Aorta (tissue), 5 donors: ENCODE data around the gene IDH3A. TPM values are rescaled to one million over a fixed set of nuclear protein-coding genes. Genes with fewer than 3 reads are reported as not detected.
A peak's percentile ranks its signal among the peaks of the same experiment; 100 is the strongest.

Experiments
- ATAC-seq: fragments of 200-7000 bp; cut with Tn5 transposase; one replicate; pipeline ENCODE4 v1.9.1; 2022; ENCODE audit warnings: moderate library complexity; ENCODE audit not compliant: low FRiP score
- DNase-seq, 2 donors: peaks; one replicate each; pipeline ENCODE4 v3.0.0-alpha.2; 2020
- H3K27ac ChIP-seq, 2 donors: one replicate each; pipeline ENCODE4 v1.5.1; 2013; ENCODE audit warnings: low read length in 2 of 2, mild to moderate bottlenecking in 2 of 2, moderate library complexity in 2 of 2, control low read depth in 1 of 2, inconsistent platforms in 1 of 2, low read depth in 1 of 2
- H3K27me3 ChIP-seq, 2 donors: one replicate each; pipeline ENCODE4 v1.6.1; 2013; ENCODE audit warnings: control low read depth in 1 of 2, low read length in 1 of 2, mild to moderate bottlenecking in 1 of 2, moderate library complexity in 1 of 2; ENCODE audit not compliant: insufficient read depth in 2 of 2, control insufficient read depth in 1 of 2
- H3K36me3 ChIP-seq, 2 donors: one replicate each; pipeline ENCODE4 v1.6.1; 2013; ENCODE audit warnings: control low read depth in 1 of 2, low read length in 1 of 2, mild to moderate bottlenecking in 1 of 2; ENCODE audit not compliant: insufficient read depth in 2 of 2, control insufficient read depth in 1 of 2
- H3K4me1 ChIP-seq, 2 donors: one replicate each; pipeline ENCODE4 v1.6.1; 2013; ENCODE audit warnings: low read length in 2 of 2, control low read depth in 1 of 2, mild to moderate bottlenecking in 1 of 2, moderate library complexity in 1 of 2; ENCODE audit not compliant: insufficient read depth in 2 of 2, control insufficient read depth in 1 of 2
- H3K4me3 ChIP-seq, 2 donors: one replicate each; pipeline ENCODE4 v1.5.1; 2013; ENCODE audit warnings: low read length in 2 of 2, control low read depth in 1 of 2, mild to moderate bottlenecking in 1 of 2
- H3K9me3 ChIP-seq: one replicate; pipeline ENCODE4 v1.6.1; 2013; ENCODE audit warnings: mild to moderate bottlenecking, low read length; ENCODE audit not compliant: control insufficient read depth
- WGBS, 2 donors: extraction: QIAGEN DNeasy Blood & Tissue Kit; methylation state at CpG; one replicate each; pipeline ENCODE4 v1.1.7; 2013; 5-methylcytosine and 5-hydroxymethylcytosine counted together
- intact Hi-C, 2 donors: fragments of 100-400 bp; cut with DNase I; formaldehyde crosslinking; loops; one replicate each; pipeline versions ENCODE4 v1.14.2 to v1.15.0; 2022
- polyA plus RNA-seq, 2 donors: library from polyadenylated mRNA; stranded (reverse); fragments of 200-250 nt; gene quantifications; one replicate each; pipeline ENCODE4 v1.2.3, GENCODE V29; 2013
- total RNA-seq, 2 donors: library from RNA; stranded (reverse); fragmentation: NEBNext Ultra II Directional; extraction: Animal tissue kit (Norgen Biotek cat#: 25700); gene quantifications; one replicate each; pipeline ENCODE4 v1.2.1, GENCODE V29; 2021
- donor health status: healthy with polysubstance abuse.
- donor health status: Bipolar disorder and iron deficiency.
- donor health status: DM: no; HTN: no; CAD: no.
- donor health status: DM: no; HTN: no; CAD: no.
- donor health status: DM: yes; HTN: yes; CAD: no.

Gene IDH3A
- total and polyA plus RNA-seq, 4 donors = 36.7 to 99.3 (median 64.5) TPM

DNA sequence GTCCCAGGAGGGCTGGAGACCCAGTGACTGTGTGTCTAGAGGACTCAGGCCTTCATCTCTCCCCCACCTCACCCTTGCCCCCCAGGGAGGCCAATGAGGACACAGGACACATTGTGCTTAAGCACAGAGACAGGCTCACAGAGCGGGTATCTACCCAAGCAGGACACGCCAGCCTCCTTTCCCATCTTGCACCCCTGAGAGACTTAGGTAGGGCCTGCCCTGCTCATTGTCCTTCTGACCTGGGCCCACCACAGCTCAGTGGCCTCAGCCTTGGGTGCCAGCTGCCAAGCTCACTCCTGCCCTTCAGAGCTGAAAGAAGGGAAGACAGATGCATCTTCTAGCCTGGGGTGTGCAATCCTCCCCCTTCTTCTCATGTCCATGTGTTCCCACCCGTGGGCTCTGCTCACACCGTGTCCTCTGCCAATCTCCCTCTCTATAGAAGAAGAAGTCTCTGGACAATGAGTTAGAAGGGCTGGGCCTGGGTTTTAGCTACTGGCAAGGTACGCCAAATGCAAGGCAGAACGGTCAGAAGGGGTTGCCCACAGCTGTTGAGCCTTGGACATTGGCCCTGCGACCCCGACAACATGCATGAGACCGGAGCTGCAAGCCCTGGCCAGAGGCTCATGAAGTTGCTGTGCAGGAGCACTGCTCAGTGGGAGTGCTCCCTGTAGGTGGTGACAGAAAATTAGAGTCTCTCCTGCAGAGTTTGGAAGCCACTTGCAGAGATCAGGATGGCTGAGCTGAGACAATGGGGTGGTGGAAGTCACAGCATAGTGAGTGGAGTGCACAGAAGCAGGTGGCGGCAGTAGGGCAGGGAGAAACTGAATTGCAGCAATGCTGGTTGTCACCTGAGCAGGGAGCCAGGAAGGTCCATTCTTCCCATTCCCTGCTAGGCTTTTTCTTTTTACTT, 52.4 kb downstream of the IDH3A start:
- 84 to 89% methylated on average over 10 of the region's 10 CpGs for WGBS, 2 donors
- DNase-seq (no peak), ATAC-seq (no peak)
- no peaks in the 10 kb centered on the region for H3K36me3 ChIP-seq
- H3K4me1 ChIP-seq = no peaks in the 10 kb centered on the region
- no peak overlapping the region for H3K27ac ChIP-seq
- no peaks in the 10 kb centered on the region for H3K9me3 ChIP-seq
- no peak overlapping the region for H3K4me3 ChIP-seq
- intact Hi-C loops = no loop called here
- H3K27me3 ChIP-seq = no peaks in the 10 kb centered on the region

DNA sequence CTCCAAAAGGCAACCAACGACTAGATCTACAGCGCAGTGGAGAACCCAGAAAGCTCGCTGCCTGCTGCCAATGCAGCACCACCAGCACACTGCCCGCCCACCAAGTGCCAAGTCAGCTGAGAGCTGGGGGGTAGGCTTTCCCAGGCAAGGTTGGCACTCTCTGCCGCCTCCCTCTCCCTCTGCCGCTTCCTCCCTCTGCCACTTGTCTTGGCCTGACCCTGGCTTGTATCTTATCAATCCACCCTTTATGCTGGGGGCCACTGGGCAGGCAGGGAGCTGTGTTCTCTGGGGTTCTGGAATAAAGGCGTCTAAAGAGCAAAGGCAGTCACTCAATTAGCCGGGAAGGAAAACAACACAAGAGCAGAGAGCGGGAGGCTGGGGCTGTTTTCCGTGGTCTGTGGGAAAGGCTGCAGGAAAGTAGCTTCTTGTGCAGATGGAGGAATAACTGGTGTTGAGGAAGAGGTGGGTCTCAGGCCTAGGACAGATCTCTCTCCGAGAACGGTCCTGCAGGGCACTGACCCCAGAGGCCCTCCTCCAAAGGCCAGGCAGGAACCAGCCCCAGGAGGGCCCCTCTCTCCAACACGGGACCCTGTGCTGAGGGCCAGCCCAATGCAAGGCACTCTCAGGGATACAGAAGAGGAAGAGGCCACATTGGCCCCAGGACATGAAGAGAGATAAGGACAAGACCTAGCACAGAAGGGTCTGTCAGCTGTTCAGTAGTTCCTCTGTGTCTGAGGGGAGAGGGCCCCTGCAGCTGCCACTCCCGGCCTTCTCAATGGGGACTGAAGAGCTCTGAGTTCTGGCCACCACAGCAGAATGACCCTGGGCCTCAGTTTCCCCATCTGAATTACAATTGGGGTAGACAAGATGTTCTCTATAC, 54.4 kb downstream of the IDH3A start:
- intact Hi-C loops = no loop called here
- no peaks in the 10 kb centered on the region for H3K36me3 ChIP-seq
- H3K27ac ChIP-seq = no peak overlapping the region
- no peaks in the 10 kb centered on the region for H3K9me3 ChIP-seq
- ATAC-seq (no peak), DNase-seq (no peak)
- 89 to 90% methylated on average over 14 of the region's 14 CpGs for whole genome bisulfite sequencing, 2 donors
- H3K27me3 ChIP-seq = no peaks in the 10 kb centered on the region
- no peak overlapping the region for H3K4me3 ChIP-seq
- no peaks in the 10 kb centered on the region for H3K4me1 ChIP-seq

DNA sequence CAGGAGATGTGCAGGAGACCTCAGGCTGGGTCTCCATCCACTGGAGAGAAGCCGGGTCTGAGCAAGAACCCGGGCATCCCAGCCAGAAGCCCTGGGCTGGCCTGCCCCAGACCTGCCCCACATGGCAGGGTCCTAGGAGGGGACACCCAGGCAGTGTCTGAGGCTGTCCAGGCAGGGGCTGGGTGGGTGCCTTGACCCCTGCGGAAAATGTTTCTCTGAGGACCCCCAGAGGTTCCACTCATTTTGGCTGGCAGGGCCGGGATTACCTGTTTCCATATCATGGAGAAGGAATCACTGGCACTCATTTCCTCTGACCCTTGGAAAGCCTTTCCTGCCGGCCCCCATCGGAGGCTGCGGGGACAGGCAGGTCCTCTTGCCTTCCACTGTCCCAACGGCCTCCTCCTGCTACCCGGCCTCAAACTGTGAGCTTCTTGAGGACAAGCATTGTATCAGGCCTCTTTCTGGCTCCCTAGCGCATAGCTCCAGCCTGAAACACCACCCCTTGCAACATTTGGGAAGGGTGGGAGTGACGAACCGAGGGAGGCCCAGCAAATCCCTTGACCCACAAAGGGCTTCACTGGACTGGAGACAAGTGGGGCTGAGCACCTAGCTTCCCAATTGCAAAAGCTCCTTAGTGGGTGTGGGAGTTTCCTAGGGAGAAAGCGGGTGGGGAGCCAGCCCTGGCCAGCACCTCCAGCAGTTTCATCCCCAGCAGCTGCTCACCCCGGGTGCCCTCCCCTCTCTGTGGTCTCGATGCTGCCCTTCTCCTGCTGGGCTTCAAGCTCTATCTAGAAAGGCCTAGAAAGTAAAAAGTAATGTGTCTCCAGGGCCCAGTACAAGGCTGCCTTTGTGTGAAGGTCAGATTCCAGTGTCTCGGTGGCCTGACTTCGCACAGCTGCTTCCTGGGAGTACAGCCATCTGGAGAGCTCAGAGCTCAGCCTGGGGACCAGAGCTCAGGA, 55.5 kb downstream of the IDH3A start:
- DNase-seq (peak in 1 of 2 donors; percentile 51), ATAC-seq (no peak)
- H3K4me1 ChIP-seq = no peaks in the 10 kb centered on the region
- WGBS, 2 donors = 85 to 87% methylated on average over 17 of the region's 17 CpGs
- H3K9me3 ChIP-seq = no peaks in the 10 kb centered on the region
- H3K27ac ChIP-seq = no peak overlapping the region
- no peaks in the 10 kb centered on the region for H3K27me3 ChIP-seq
- H3K36me3 ChIP-seq = no peaks in the 10 kb centered on the region
- no peak overlapping the region for H3K4me3 ChIP-seq
- intact Hi-C loops = no loop called here

DNA sequence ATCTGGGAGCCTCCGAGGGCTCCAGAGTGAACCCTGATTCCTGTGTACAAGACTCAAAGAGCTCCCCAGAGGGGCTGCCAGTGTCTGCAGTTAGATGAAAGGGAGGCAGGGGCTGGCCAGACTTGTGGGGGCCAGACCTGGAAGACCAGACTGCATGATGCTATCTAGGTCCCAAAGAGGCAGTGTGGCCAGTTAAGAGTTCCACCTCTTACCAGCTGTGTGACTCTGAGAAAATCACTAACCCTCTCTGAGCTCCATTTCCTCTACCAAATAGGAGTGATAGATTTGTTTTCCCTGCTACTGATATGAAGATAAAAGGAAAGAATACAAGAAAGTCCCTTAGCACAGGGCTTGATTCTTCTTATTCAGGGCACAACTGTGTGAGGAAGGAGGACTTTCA, 56.2 kb downstream of the IDH3A start:
- H3K27me3 ChIP-seq = no peaks in the 10 kb centered on the region
- H3K4me1 ChIP-seq = no peaks in the 10 kb centered on the region
- intact Hi-C loops = no loop called here
- WGBS, 2 donors = 83 to 95% methylated on average over 1 of the region's 1 CpG
- no peak overlapping the region for H3K4me3 ChIP-seq
- no peak for ATAC-seq
- H3K9me3 ChIP-seq = no peaks in the 10 kb centered on the region
- H3K27ac ChIP-seq = no peak overlapping the region
- no peaks in the 10 kb centered on the region for H3K36me3 ChIP-seq
- no peak for DNase-seq

DNA sequence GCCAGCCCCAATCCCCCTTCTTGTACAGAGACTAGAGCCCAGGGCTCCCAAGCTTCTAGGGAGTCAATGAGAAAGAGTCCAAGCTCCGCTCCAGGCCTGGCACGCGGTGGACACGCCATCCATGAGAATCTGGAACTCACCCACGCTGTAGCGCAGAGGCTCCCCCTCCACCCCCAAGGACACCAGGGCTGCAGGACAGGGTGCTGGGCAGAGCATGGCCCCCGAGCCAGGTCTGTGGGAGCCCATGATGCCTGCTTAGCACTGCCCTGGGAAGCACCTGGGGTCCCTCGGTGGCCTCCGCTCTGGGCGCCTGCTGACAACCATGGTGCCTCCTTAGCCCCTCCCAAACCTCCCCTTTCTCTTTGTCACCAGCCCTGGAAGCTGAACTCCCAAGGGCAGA, 56.7 kb downstream of the IDH3A start:
- Histone ChIP-seq H3K36me3 (no peaks in the 10 kb centered on the region), H3K27ac (no peak overlapping the region), H3K4me1 (no peaks in the 10 kb centered on the region), H3K27me3 (no peaks in the 10 kb centered on the region), H3K4me3 (no peak overlapping the region), H3K9me3 (no peaks in the 10 kb centered on the region)
- intact Hi-C loops = no loop called here
- WGBS, 2 donors = 96 to 97% methylated on average over 10 of the region's 10 CpGs
- ATAC-seq = no peak
- DNase-seq = no peak

DNA sequence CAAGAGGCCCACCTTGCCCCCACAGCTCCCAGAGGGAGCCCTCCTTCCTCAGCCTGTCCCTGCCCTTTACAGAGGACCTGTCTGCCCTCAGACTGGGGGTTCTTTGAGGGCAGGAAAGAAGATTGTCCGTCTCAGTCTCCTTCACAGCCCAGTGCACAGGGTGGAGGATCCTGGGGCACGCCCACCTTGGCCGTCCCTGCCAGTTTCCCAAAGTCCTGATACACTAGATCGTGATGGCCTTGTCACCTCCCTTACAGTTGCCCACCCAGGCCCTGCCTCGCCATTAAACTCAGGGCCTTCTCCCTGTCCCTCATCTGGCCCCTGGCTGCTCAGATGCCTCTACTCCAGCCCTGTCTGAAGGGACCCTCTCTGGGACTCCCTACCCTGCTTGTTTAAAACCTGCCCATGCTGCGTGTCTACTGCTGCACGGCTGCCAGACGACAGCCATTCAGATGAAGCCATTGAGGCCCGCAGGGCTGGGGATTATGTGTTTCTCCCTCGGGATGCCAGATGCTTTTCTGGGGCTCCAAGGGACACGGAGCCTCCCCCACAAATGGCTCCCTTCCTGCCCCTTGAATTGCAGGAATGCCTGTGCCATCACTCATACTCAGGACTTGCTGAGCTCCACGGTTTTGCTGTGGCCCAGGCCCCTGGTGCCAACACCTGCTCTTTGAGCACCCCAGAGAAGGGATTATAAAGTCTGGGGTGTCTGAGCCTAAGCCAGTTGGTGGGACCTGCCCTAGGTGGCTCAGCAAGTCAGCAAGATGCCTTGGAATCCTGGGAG, 57.4 kb downstream of the IDH3A start:
- no peaks in the 10 kb centered on the region for H3K4me1 ChIP-seq
- no peaks in the 10 kb centered on the region for H3K9me3 ChIP-seq
- no peak overlapping the region for H3K4me3 ChIP-seq
- intact Hi-C loops = no loop called here
- H3K36me3 ChIP-seq = no peaks in the 10 kb centered on the region
- no peaks in the 10 kb centered on the region for H3K27me3 ChIP-seq
- DNase-seq (no peak), ATAC-seq (no peak)
- H3K27ac ChIP-seq = no peak overlapping the region
- 61 to 63% methylated on average over 12 of the region's 12 CpGs for WGBS, 2 donors

DNA sequence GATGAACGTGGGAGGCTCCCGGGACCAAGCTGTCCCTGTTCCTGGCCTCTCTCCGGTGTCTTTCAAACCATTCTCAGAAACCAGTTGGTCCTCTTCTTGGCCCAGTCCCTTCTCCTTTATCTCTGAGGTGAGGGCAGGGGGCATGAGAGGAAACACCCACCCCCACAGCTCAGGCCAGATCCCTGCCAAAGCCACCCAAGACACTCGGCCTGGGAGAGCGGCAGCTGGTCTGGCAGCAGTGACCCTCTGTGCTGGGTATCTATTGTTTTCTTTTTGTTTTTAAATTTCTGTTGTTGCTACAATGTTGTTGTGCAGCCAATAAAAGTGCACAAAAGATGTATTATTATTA, 57.9 kb downstream of the IDH3A start:
- Histone ChIP-seq H3K9me3 (no peaks in the 10 kb centered on the region), H3K4me1 (no peaks in the 10 kb centered on the region), H3K27me3 (no peaks in the 10 kb centered on the region), H3K4me3 (no peak overlapping the region), H3K27ac (no peak overlapping the region), H3K36me3 (no peaks in the 10 kb centered on the region)
- WGBS, 2 donors = 80 to 82% methylated on average over 5 of the region's 5 CpGs
- DNase-seq (no peak), ATAC-seq (no peak)
- intact Hi-C loops = no loop called here
